HG03097 (cell line): ENCODE results near the gene PTPRC.
A peak's percentile ranks its signal among the peaks of the same experiment; 100 is the strongest.

Experiments used
- ATAC-seq: cut with Tn5 transposase; IDR thresholded peaks from one replicate; pipeline ENCODE4 v1.9.1; 2021; ENCODE audit not compliant: unreplicated experiment, low FRiP score

The PTPRC gene

GRCh38 chr1:198694542-198694941 is 55.7 kb downstream of the PTPRC start:
- no peak for ATAC-seq

- ATAC-seq = no peak
Observed at GRCh38 chr1:198696211-198696610, 57.4 kb downstream of the PTPRC start.

GRCh38 chr1:198699167-198700015 is 60.6 kb downstream of the PTPRC start:
- ATAC-seq = no peak

GRCh38 chr1:198700016-198700392 is 61.2 kb downstream of the PTPRC start:
- no peak for ATAC-seq

GRCh38 chr1:198700396-198700795 is 61.6 kb downstream of the PTPRC start:
- no peak for ATAC-seq

GRCh38 chr1:198701250-198701649 is 62.4 kb downstream of the PTPRC start:
- no peak for ATAC-seq

GRCh38 chr1:198701766-198702539 is 63.1 kb downstream of the PTPRC start:
- no peak for ATAC-seq

GRCh38 chr1:198708761-198709525 is 70.1 kb downstream of the PTPRC start:
- no peak for ATAC-seq

GRCh38 chr1:198711837-198712236 is 73.0 kb downstream of the PTPRC start:
- ATAC-seq = no peak

GRCh38 chr1:198713081-198713480 is 74.2 kb downstream of the PTPRC start:
- no peak for ATAC-seq

GRCh38 chr1:198714271-198714670 is 75.4 kb downstream of the PTPRC start:
- no peak for ATAC-seq

- ATAC-seq = no peak
Observed at GRCh38 chr1:198716051-198716450, 77.2 kb downstream of the PTPRC start.

GRCh38 chr1:198717510-198717909 is 78.7 kb downstream of the PTPRC start:
- ATAC-seq = no peak

- ATAC-seq = no peak
Observed at GRCh38 chr1:198723127-198723526, 84.3 kb downstream of the PTPRC start.

- no peak for ATAC-seq
Observed at GRCh38 chr1:198725090-198725489, 86.2 kb downstream of the PTPRC start.

- no peak for ATAC-seq
Observed at GRCh38 chr1:198726455-198726854, 87.6 kb downstream of the PTPRC start.

- ATAC-seq = no peak
Observed at GRCh38 chr1:198729195-198729863, 90.5 kb downstream of the PTPRC start.

GRCh38 chr1:198730952-198731351 is 92.1 kb downstream of the PTPRC start:
- ATAC-seq = no peak

- peak; percentile 82 for ATAC-seq
Observed at GRCh38 chr1:198734323-198735008, 95.6 kb downstream of the PTPRC start.

- ATAC-seq = no peak
Observed at GRCh38 chr1:198741744-198742143, 102.9 kb downstream of the PTPRC start.
